NCI-H82 treated with DMSO at 0.1 percent for 48 hours (cell line): ENCODE measurements around the gene ALDH9A1.

Experiments used
- DNase-seq: peaks from one replicate; lab custom pipeline; 2025; ENCODE audit not compliant: unreplicated experiment; lab: John Stamatoyannopoulos, UW

Gene ALDH9A1

GRCh38 chr1:165624441-165624840 is 73.9 kb downstream of the ALDH9A1 start:
- DNase-seq = no peak

- no peak for DNase-seq
Measured at GRCh38 chr1:165623624-165624023, 74.7 kb downstream of the ALDH9A1 start.

DNA sequence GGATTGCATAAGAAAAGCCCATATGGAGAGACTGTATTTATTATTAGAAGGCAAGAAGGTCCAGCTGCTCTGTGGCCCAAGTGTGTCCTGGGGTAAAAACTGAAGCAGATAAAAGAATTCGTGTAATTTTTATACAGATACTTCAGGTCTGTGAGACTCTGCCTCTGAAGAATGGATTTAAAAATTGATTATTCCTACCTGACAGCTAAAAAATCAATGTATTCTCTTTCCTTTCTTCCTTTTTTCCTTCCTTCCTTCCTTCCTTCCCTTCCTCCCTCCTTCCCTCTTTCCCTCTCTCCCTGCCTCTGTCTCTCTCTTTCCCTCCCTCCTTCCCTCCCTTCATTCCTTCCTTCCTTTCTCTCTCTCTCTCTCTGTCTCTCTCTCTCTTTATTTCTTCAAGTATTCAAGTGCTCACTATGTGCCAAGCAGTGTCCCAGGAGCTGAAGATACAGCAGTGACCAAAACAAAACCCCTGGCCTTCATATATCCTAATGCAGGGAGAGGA is 78.7 kb downstream of the ALDH9A1 start:
- no peak for DNase-seq

DNA sequence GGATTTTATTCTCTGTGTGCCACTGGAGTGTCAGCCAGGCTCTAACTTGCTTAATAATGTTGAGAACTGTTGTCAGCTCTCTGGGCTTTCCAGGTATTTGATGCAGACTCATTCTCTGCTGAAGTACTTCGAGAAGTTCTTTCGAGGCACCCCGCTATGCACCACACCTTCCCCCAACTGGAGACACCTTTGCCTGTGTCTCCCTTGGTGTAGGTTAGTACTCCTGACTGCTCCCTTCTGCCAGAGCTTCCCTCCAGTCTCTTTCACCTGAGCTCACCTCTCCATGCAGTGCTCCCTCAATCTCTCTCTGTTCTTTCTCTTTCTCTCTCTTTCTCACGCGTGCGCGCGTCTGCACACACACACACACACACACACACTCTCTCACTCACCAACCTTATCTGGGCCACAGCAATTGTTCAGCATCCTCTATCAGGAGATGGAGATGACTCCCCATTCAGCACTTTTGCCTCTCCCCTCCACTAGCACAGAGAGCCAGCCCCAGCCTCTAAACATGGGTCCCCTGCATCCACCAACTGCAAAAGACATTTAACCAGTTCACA is 81.3 kb downstream of the ALDH9A1 start:
- DNase-seq = no peak

- DNase-seq = no peak
Measured at GRCh38 chr1:165616054-165616612, 82.2 kb downstream of the ALDH9A1 start.
